RWPE1 (cell line): ENCODE results near the gene ZBTB2.
"Not testable (repeated sequence)": the region's sequence is repeated elsewhere in the genome, so short reads cannot be mapped to it uniquely, and the experiment has no call there.

Source experiments
- CTCF ChIA-PET: fragments of 350-600 bp; sonication (Branson Sonifier 250); formaldehyde crosslinking; extraction: SDS; loops from one replicate; lab custom pipeline; 2021; lab: Yijun Ruan, JAX
- POLR2A ChIA-PET: fragments of 400-600 bp; formaldehyde crosslinking; extraction: SDS; loops from one replicate; lab custom pipeline; 2020; ENCODE audit warnings: antibody characterized with exemption; ENCODE audit not compliant: low non-redundant PET; lab: Yijun Ruan, JAX
- DNase-seq: peaks from one replicate; pipeline ENCODE4 v3.0.0; 2012; ENCODE audit warnings: low spot score
- H3K27ac ChIP-seq: fragments of 450-650 bp; 2 replicates; pipeline ENCODE4 v1.5.1; 2017
- TF ChIP-seq, protein P1 (sequence below): fragments of 450-650 bp; conservative IDR thresholded peaks from 2 replicates; pipeline ENCODE4 v1.5.1; 2017; ENCODE audit warnings: low read depth, mild to moderate bottlenecking

The ZBTB2 gene

DNA sequence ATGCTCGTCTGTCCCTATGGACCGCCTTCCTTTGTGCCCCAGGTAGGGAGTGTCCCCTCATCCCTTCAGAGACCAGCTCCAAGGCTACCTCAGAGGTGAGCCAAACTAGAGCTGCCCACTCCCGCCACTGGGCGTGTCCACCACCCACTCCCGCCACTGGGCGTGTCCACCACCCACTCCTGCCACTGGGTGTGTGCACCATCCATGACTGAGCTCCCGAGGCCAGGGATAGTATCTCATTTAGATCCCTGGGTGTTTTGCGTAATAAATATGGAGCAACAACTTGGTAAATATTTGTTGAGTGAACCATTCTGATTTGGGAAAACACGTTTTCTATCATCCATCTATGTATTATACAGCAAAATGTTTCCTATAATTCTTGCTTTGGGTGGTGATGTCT, 68.8 kb downstream of the ZBTB2 start:
- DNase-seq, result no peak
- TF ChIP-seq, protein P1, sequence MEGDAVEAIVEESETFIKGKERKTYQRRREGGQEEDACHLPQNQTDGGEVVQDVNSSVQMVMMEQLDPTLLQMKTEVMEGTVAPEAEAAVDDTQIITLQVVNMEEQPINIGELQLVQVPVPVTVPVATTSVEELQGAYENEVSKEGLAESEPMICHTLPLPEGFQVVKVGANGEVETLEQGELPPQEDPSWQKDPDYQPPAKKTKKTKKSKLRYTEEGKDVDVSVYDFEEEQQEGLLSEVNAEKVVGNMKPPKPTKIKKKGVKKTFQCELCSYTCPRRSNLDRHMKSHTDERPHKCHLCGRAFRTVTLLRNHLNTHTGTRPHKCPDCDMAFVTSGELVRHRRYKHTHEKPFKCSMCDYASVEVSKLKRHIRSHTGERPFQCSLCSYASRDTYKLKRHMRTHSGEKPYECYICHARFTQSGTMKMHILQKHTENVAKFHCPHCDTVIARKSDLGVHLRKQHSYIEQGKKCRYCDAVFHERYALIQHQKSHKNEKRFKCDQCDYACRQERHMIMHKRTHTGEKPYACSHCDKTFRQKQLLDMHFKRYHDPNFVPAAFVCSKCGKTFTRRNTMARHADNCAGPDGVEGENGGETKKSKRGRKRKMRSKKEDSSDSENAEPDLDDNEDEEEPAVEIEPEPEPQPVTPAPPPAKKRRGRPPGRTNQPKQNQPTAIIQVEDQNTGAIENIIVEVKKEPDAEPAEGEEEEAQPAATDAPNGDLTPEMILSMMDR, result no peak
- POLR2A ChIA-PET, result no interaction called here
- H3K27ac ChIP-seq, result no peak overlapping the region
- CTCF ChIA-PET, result interaction anchor here (3.4 kb wide), 1 partner anchor 308 kb away, joined by 79 read pairs; no protein-coding TSS in a partner anchor

DNA sequence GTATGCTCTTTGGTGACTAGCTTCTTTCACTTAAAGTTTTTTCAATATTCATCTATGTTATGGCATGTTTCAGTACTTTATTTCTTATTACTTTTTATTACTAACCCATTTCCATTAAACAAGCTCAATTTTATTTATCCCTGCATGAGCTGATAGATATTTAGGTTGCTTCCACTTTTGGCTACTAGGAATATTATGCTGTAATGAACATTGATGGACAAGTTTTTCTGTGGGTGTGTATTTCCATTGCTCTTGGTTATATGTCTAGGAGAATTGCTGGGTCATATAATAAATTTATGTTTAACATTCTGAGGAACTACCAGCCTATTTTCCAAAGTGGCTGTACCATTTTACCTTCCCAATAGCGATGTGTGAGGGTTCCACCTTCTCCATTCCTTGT, 69.9 kb downstream of the ZBTB2 start:
- no peak overlapping the region for H3K27ac ChIP-seq
- no peak for DNase-seq
- POLR2A ChIA-PET, result no interaction called here
- TF ChIP-seq, protein P1, result no peak
- CTCF ChIA-PET, result interaction anchor here (0.7 to 1.2 kb wide), 2 partner anchors 307 to 430 kb away, joined by 3 to 6 read pairs; no protein-coding TSS in a partner anchor

DNA sequence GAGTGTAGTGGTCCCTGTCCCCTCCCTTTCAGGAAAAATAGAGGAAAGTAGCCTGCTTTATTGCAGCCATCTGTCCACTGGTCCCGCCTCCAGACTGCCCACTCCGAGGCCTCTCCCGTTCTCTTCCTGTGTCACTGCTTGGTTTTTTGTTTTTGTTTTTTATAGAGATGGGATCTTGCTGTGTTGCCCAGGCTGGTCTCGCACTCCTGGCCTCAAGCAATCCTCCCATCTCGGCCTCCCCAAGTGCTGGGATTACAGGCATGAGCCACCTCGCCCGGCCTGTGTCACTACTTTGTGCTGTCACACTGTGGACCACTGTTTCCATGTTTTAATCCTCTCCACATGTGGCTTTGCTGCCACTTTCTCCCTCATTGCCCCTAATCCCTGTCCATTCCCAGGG, 71.2 kb downstream of the ZBTB2 start:
- POLR2A ChIA-PET, result no interaction called here
- CTCF ChIA-PET, result no interaction called here
- H3K27ac ChIP-seq, result no peak overlapping the region
- TF ChIP-seq, protein P1, result no peak
- no peak for DNase-seq

DNA sequence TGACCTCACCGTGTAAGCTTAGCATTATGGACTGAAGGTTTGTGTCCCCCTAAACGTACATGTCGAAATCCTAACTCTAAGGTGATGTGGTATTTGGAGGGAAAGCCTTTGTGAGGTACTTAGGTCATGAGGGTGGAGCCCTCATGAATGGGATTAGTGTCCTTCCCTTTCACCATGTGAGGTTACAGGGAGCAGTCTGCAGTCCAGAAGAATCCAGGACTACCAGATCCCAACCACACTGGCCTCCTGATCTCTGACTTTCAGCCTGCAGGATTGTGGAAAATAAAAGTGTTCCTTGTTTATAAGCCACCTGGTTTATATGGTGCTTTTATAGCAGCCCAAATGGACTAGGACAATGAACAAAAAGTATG, 73.4 kb downstream of the ZBTB2 start:
- DNase-seq, result no peak
- H3K27ac ChIP-seq, result no peak overlapping the region
- TF ChIP-seq, protein P1, result no peak
- POLR2A ChIA-PET, result no interaction called here
- CTCF ChIA-PET, result interaction anchor here (0.5 to 0.6 kb wide), 2 partner anchors 14 to 520 kb away, joined by 3 to 4 read pairs; no protein-coding TSS in a partner anchor

DNA sequence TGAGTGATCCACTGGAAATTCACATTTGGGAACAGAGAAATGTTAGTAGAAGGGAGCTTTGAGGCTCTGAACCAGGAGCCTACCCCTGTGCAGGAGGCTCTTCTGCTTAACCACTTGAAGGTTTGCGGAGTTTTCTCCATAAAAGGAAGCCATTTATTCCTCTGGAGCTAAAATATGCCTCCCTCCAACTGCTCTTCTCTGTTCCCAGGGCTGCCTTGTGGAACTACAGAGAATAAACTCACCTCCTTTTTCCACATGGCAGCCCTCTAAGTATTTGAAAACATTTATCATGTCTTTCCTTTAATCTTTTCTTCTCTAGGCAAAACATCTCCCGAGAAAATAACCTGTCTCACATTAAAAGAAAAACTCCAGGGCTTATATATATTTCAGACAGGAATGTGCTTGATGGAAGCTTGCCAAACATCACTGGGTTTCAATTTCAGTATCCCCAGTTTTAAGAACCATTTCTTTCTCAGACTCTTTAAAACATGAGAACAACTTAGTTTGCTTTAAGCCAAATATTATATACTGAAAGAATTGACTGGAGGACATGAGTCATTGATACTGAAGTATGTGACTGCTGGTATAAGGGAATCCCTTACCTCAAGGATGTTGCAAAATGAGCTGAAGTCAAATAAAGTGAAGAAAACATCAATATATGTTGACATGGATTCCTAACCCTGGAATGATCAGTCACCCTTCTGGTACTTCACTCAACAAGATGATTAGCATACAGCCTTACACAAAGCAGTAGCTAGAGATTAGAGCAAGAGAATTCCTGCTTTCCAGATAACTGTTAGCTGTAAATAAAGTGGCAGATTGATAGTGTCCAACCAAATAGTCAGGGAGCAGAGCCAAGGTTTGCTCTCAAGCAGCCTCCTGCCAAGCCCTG, 74.0 kb downstream of the ZBTB2 start:
- CTCF ChIA-PET, result interaction anchor here (0.5 to 0.6 kb wide), 2 partner anchors 15 to 520 kb away, joined by 3 to 4 read pairs; no protein-coding TSS in a partner anchor
- H3K27ac ChIP-seq, result no peak overlapping the region
- POLR2A ChIA-PET, result no interaction called here
- peak; percentile 49 for DNase-seq
- TF ChIP-seq, protein P1, result no peak

GRCh38 chr6:151315661-151316060, 75.7 kb downstream of the ZBTB2 start:
- DNase-seq, H3K27ac ChIP-seq, POLR2A ChIA-PET: not testable (repeated sequence)
- CTCF ChIA-PET, result interaction anchor here (1.2 kb wide), 1 partner anchor 9 kb away, joined by 4 read pairs; no protein-coding TSS in a partner anchor
